NCI-H1436 (cell line): Measurements from ENCODE around the gene SPHKAP.
"Not testable (repeated sequence)": the region's sequence is repeated elsewhere in the genome, so short reads cannot be mapped to it uniquely, and the experiment has no call there.

Source experiments
- DNase-seq: peaks from one replicate; lab custom pipeline; 2025; lab: John Stamatoyannopoulos, UW

SPHKAP gene, protein sequence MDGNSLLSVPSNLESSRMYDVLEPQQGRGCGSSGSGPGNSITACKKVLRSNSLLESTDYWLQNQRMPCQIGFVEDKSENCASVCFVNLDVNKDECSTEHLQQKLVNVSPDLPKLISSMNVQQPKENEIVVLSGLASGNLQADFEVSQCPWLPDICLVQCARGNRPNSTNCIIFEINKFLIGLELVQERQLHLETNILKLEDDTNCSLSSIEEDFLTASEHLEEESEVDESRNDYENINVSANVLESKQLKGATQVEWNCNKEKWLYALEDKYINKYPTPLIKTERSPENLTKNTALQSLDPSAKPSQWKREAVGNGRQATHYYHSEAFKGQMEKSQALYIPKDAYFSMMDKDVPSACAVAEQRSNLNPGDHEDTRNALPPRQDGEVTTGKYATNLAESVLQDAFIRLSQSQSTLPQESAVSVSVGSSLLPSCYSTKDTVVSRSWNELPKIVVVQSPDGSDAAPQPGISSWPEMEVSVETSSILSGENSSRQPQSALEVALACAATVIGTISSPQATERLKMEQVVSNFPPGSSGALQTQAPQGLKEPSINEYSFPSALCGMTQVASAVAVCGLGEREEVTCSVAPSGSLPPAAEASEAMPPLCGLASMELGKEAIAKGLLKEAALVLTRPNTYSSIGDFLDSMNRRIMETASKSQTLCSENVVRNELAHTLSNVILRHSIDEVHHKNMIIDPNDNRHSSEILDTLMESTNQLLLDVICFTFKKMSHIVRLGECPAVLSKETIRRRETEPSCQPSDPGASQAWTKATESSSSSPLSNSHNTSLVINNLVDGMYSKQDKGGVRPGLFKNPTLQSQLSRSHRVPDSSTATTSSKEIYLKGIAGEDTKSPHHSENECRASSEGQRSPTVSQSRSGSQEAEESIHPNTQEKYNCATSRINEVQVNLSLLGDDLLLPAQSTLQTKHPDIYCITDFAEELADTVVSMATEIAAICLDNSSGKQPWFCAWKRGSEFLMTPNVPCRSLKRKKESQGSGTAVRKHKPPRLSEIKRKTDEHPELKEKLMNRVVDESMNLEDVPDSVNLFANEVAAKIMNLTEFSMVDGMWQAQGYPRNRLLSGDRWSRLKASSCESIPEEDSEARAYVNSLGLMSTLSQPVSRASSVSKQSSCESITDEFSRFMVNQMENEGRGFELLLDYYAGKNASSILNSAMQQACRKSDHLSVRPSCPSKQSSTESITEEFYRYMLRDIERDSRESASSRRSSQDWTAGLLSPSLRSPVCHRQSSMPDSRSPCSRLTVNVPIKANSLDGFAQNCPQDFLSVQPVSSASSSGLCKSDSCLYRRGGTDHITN (N-terminal part only)

DNA sequence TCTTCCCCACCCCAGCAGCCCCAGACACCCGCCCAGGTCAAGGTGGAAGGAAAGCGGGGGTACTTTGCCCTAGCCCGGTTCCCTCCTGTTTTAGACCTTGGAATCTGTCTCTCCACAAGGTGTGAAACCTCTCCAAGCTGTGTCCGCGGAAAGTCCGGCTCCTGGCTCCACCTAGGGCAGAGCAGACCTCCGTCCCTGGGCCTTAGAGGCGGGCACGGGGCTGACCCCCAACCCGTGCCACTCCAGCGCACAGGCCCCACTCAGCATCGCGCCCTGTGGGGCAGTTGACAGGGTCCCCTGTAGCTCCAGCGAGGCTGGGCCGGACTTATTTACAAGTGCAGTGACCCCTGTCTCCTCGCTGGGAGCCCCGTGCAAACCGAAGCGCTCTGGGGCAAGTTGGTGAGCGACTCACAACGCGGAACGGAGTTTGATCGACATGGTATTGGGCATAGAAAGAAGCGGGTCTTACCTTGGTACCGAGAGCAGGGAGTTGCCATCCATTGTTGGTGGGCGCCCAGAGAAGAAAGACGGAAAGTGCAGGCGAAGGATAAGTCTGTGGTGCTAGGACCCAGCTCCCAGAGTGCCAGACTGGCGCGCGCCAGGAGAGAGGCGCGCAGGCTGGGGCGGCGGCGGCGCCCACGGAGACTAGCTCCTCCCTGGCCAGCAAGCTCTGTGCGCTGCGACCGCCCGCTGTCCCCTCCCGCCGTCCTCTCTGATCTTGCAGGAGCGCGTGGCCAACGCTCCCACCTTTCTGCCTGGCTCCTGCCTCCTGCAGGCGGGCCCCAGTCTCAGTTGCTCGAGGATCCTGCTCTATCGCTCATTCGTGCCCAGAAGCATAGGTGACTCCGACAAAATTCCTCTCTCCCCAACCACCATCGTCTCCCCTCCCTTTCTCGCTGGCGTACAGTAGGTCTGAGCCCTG is at the start of gene SPHKAP:
TSS of gene SPHKAP (minus strand) at position 590 of the 922 bp plus-strand sequence. CDS start at position 501, 89 bp downstream.
- no peak for DNase-seq

DNA sequence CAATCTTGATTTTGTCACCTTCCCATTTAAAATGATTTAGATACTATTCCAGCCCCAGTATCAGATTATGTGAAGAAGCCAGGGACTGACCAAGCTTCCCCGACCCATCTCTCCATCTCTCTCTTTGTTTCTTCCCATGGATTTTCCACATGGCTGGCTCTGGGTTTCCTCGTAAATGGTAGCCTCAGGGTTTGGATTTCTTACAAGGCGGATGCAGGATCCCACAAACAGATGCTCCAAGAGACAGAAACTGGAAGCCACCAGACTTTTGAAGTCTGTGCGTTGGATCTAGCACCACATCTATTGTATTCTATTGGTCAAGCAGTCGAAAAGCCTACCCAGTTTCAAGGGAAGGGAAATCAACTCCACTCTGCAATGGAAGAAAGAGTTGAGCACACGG is 46.0 kb upstream of the SPHKAP start:
- no peak for DNase-seq

DNA sequence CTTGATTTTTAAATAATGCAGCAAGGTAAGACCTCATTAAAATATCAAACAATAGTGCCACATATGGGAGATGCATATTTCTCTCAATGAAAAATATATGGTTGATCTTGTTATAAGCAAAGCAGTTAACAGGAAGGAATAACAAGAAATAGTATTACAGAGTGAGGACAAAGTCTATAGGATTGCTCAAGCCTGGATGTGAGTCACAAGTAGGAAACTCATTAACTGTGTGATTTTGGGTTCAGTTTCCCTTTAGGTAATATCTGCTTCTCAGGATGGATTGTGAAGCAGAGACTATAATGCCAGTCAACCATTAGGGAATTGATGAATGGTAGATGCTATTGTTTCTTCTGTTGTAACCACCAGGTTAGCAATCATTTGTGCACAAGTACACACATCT is 42.9 kb upstream of the SPHKAP start:
- no peak for DNase-seq

DNA sequence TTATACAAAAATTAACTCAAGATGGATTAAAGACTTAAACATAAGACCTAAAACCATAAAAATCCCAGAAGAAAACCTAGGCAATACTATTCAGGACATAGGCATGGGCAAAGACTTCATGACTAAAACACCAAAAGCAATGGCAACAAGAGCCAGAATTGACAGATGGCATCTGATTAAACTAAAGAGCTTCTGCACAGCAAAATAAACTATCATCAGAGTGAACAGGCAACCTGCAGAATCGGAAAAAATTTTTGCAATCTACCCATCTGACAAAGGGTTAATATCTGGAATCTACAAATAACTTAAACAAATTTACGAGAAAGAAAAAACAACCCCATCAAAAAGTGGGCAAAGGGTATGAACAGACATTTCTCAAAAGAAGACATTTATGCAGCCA is 37.1 kb upstream of the SPHKAP start:
- not testable (repeated sequence) for DNase-seq

DNA sequence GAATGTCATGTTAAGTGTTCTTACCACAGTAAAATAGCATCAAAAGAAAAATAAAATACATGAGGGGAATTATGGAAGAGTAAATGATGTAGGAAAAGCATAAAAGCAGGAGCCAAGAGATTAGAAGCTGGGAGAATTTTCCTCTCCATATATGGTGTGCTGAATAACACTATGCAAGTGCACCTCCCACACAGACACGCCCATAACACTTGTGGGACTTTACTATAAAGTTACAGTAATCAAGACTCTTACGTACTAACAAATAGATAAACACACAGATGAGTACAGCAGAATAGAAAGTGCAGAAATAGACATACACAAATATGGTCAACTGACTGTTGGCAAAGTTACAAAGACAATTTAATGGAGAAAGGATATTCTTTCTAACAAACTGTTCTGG is 16.0 kb upstream of the SPHKAP start:
- DNase-seq = no peak

DNA sequence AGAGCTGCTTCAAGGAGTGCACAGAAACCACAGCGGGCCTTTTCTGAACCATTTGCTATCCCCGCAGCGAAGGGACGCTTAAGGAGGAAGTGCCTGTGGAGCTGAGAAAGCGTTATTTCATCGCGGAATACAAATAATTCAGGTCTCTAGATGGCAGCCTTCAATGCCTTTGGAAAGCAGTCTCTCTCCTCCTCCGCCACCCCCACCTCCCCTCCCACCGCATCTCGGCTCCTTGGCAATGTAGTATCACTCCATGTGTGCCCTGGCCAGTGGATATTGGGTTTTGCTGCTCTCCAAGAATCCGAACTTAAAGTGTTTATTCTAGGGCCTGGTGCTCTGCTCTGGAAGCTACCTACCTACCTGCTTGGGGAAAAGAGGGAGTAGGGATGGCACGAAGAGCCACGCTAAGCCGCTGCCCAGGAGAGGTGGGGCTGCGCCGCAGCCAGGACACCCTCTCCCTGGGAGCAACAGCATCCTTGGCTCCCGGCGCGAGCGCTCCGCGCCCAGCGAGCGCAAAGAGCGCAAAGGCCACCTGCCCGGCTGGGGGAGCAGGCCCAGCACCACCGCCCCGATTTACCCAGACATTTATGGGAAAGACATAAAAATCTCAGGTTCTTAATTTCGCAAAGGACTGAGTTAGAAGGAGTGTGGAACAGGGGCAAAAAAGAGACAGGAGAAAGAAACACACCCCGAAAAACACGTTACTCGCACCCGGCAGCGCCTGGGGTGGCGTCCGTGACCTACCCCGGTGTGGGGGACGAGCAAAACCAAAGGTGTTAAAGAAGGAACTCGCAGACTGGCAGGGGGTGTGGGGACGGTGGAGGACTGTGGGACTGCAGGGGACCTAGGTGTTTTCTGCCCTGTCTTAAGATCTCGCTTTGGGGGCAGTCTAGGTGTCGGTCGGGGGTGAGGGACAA is 1.0 kb downstream of the SPHKAP start:
- DNase-seq = peak; percentile 32

DNA sequence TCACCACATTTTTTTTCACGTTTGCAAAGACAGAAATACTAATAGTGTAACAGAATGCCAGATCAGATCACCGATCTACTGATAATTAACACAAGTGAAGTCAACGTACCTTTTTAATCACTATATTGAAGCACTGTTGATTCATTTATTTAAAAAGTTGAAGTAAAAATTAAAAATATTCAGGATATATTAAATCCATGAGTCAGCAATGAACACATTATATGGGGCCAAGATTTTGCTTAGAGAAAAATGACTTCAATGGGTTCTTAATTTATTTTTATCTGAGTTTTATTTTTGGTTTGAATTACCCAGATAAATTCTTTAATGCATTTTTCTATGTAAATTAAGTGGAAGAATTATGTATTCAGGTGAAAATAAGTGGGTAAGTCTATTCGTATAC is 14.2 kb downstream of the SPHKAP start:
- DNase-seq = no peak

DNA sequence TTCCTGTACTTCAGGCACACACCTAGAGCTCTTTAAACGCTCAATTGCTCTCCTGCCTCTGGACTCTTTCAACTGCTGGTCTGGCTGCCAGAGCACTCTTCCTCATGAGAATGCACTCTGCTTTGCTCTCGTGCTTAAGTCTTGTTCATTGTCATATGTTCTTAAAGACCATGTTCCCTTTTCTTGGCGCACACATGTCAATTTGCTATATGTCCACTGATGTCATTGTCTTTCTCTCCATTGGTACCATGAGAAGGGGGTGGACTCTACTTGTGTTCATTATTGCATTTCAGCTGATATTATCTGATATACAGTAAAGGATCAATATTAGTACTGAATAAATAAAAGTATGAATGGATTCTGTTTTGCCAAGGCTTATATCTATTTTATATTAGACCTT is 16.8 kb downstream of the SPHKAP start:
- DNase-seq = no peak

DNA sequence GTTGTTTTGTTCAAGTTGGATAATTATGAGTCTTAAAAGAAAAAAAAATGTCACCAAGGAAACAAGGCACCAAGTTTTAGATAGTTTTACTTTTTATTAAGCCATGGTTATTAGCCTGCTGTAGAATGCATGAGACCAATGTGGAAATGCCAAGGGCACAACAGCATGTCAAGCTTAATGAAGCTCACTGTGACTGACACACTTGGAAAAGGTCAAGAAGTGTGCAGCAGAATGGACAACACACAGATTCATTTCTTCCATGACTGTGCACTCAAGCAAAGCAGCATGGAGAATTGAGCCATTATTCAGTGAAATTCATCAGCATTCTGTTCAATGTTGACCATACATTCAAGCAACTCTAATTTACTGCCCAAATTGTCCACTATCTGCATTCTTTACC is 23.6 kb downstream of the SPHKAP start:
- no peak for DNase-seq

DNA sequence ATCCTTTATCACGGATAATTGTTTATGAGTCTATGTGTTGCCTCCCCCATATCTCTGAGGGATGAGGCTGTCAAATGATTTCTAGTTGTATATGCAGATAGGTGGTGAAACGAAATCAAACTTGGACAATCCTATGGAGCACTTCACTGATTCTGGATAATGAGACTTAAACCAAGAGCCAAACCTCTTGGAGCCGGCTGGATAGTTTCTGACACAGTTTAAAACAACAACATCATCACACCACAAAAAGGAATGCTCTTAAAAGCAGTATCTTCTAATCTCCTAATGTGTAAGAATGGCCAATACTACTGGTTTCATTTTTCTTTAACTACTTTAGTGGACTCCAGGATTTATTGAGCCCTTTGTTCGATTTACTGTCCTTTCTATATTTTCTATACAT is 36.5 kb downstream of the SPHKAP start:
- no peak for DNase-seq

DNA sequence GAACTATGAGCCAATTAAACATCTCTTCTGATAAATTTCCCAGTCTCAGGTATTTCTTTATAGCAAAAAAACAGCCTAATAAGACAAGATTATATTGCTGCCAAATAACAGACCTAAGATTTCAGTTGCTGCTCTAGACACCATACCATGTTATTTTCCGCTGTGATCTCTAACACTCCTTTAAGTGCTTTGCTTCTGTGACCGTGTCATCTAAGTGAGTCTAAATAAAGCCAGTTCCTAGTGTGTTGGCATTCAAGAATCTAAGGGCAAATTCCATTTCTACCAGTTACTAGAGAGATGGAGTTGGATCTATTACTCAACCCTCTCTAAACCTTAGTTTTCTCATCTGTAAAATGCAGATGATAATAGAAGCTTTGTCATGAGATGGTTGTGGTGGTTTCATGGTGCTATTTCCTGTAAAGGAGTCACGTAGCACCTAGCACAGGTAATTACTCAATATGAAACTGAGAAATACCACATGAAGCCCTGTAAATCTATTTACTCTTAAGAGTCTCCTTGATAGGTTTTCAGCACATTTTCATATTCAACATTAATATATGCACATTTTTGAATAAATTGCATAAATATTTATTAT is 40.5 kb downstream of the SPHKAP start:
- DNase-seq = no peak

DNA sequence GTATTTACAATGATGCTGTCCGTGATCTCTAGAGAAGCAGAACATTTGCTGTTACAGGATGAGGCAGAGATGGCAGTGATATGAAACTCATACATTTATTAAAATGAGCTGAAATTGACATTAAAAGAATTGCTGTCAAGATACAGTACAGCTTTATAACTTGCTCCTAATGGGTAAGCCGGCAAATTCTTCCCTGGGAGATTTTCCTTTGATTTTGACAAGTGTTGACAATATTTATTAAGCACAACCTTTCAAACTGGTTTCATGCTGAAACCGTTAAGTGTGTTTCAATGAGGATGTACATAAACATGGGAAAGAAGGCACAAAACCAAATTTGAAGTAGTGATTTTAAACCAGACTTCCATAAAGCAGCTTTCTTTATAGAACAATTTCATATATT is 45.5 kb downstream of the SPHKAP start:
- DNase-seq = no peak

DNA sequence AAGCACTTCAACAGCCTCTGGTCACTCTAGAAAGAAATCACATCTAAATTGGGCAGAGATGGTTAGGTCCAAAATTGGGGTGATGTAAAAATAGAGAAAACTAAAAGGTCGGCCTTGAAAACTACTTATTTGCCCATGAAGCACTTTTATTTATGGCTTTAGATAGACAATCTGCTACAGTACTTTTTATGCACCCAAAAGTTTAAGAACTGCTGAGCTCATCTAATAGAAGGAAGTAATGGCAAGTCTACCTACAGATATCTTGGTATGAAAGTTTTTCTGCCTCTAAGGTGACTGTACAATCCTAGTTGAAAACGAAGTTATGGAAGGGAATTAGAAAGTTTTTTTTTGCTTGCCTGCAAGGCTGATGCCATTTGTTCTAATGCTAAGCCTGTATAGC is 46.2 kb downstream of the SPHKAP start:
- DNase-seq = no peak

DNA sequence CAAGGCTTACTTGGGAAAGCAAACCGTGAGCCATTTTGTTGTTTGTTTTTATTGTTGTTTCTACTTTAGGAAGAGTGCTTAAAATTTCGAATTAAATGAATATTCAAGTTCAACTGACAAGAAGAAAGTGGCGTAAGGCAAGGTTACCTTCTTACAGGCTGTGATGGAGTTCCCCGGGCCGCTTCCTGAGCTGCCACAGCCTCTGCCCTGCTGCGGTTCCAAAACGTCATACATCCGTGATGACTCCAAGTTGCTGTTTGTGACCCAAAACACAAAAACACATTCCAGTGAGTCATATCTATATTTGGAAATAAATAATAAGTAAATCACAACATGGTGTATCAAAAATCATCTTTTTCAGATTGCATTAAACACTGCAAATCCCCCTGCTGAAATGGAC is 49.7 kb downstream of the SPHKAP start:
- DNase-seq = no peak

DNA sequence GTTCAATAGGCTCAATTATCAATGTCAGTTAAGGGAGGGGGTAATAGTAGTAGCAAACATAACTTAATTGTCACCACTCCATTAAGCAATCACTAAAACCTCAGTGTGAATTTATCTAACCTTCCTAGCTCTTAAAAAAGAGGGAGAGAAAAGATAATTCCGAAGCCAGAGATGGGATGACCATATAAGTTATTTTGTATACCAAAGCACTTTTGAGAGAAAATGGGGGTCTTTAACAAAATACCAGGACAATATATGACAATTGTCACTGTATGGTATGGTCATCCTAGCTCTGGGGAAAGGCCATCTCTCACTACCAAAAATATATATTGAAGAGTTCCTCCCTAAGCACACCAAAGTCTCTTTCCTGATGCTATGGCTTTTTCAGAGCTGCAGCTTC is 55.1 kb downstream of the SPHKAP start:
- no peak for DNase-seq

DNA sequence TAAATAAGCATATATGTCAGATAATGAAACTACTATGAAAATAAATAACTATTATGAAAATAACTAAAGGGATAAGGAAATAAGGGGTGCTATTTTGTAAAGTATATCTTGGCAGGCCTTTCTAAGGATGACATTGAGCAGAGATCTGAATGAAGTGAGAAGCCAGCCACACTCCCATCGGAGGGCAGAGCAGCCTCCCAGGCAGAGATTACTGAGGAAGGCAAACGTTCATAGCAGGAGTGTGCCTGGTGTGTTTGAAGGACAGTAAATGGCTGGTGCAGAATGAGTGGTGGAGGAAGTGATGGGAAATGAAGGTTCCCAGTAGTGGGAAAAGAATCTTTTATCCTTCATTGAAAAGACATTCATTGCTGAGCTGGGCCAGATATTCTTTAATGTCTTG is 62.5 kb downstream of the SPHKAP start:
- no peak for DNase-seq

DNA sequence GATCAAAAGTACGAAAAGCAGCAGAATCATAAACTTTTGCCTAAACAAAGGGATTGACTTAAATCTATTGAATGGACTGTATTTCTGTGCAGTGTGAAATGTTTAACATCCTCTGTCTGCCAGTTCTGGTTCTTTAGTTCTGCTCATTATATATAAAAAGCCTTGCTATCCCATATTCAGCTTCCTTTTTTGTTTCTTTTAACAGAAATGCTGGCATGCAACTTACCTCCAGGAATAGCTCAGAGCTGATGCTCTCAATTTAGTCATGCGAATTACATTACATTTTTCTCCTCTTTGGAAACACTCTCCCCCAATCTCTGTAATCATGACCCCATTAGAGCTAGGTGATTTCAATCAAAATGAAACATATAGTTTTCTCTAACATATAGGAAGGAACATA is 73.6 kb downstream of the SPHKAP start:
- DNase-seq = no peak

DNA sequence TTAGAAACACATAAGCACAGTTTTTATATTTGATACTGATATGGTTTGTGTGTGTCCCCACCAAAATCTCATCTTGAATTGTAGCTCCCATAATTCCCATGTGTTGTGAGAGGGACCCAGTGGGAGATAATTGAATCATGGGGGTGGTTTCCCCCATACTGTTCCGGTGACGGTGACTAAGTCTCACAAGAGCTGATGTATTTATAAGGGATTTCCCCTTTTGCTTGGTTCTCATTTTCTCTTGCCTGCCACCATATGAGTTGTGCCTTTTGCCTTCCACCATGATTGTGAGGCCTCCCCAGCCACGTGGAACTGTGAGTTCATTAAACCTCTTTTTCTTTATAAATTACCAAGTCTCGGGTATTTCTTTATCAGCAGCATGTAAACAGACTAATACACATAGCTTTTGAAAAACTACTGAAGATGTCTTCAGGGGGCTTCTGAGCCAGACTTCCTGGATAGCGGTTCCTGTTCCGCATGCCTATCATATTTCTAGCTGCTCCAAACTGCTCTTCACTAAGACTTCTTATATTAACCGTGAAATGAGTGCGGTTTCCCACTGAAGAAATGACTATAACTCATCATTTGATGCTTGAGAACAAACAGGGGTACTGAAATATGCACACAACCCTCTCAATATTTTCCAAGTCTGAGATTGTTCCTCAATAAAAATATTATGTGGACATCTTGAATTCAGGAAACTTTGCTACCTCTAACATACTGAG is 75.8 kb downstream of the SPHKAP start:
- DNase-seq = no peak

DNA sequence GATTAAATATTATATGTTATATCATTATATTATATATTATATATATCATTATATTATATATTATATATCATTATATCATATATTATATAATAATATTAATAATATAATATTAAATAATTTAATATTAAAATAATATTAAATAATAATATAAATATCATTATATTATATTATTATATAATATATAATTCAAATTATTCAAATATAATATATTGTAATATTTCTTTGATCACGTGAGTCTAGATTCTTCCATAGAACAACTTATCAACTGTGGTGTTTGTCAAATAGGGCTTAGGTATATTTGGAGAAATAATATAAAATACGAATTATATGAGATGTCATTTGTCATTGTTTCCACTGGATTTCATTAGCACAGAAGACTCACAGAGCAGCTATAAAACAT is 77.3 kb downstream of the SPHKAP start:
- DNase-seq = no peak
